GM18498 (cell line): ENCODE results near the gene SLC35E1.
A peak's percentile ranks its signal among the peaks of the same experiment; 100 is the strongest.

Source experiments
- ATAC-seq: cut with Tn5 transposase; IDR thresholded peaks from one replicate; pipeline ENCODE4 v1.9.1; 2021; ENCODE audit warnings: mild to moderate bottlenecking, moderate library complexity; ENCODE audit not compliant: unreplicated experiment

The SLC35E1 gene

DNA sequence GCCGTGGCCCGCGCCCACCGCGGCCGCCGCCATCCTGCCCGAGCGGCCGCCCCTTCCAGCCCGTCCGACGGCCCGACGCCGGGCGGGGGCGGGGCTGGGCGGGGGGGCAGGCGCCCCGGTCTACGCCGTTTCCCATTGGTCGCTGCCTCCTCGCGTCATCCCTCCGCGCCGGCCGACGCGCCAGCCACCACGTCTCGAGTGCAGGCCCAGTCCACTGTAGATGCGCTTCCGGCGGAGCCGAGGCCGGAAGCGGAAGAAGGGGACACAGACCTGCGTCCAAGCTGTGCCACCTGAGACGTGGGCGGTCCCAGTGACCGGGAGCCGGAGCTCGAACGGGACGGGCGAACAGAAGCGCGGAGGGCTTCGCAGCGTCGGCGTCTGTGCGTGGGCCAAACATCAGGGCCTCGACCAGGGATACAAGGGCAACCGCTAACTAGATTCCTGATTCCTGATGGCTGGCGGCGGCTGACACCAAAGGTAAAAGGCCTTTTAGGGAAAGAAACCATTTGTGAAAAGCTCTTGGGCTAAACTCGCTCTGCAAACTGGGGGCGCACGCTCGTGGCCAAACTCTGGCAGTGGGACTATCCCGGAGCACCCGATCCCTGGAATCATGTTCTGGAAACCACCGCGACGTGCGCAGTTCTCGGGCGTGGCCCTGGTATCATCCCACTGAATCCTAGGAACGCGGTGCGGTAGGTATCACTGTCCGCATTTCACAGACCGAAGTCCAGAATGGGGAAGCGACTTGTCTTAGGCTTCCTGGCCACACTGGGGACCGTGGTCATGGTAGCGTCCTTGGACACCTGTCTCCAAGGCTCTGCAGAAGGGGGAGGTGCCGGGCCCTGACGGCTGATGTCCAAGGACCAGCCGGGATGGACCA is at the start of gene SLC35E1:
TSS of gene SLC35E1 (minus strand) at position 84 of the 880 bp plus-strand sequence. CDS start at position 33, 51 bp downstream.
- ATAC-seq = peak; percentile 89

- ATAC-seq = no peak
These were observed 49.1 kb upstream of the SLC35E1 start for GRCh38 chr19:16621165-16621800.

- ATAC-seq = no peak
These were observed 48.4 kb upstream of the SLC35E1 start for GRCh38 chr19:16620584-16620983.

DNA sequence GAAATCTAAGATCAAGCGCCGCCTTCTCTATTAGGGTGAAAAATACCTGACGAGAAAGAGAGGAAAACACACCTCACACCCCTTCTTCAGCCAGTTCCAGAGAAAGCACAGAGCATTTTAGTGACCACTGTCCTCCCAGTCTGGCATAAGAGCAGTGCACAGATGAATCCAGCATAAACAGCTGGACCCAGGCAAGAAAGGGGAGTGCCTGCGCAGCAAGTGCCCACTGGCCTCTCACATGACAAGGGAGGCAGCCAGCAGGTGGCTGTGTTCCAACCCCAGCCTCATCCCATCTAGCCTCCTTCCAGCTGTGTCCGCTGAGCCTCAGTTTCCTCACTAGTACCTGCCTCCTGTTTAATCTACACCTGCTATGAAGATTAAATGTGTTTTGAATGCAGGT is 47.8 kb upstream of the SLC35E1 start:
- no peak for ATAC-seq

DNA sequence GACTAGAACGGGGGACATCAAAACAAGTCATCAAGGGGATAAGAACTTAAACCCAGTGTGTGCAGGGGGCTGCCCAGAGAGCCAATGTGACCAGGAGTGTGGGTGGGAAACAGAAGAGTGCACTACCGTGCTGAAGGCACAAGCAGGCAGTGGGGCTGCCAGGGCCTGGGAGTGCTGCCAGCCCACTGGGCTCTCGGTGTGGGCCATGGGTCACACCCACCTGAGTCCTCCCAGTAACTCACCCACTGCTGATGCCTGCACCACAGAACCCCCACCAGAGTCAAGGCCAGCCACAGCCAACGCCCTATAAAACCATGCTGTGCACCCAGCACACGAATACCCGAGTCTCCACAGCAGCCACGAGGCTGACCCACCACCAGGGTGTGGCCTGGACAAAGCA is 47.2 kb upstream of the SLC35E1 start:
- no peak for ATAC-seq

DNA sequence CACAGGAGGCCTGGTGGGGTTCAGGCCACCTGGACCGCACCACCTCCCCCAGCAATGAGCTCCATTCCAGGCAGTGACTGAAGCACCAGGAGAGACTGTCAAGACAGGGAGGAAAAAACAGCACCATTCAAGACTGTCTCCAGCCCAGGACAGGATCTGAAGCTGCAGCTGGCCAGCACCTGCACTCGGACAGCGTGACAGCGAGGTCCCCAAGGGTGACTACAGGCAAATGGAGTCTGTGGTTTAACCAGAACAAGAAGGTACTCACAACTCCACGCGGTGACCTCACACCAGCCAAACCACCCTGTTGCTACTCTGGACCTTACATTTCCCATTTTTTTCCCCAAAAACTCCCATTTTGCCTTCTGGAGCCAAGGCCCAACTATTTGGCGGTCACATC is 46.0 kb upstream of the SLC35E1 start:
- no peak for ATAC-seq

- ATAC-seq = no peak
These were observed 43.6 kb upstream of the SLC35E1 start for GRCh38 chr19:16615808-16616207.

GRCh38 chr19:16614941-16615340 is 42.7 kb upstream of the SLC35E1 start:
- ATAC-seq = no peak

DNA sequence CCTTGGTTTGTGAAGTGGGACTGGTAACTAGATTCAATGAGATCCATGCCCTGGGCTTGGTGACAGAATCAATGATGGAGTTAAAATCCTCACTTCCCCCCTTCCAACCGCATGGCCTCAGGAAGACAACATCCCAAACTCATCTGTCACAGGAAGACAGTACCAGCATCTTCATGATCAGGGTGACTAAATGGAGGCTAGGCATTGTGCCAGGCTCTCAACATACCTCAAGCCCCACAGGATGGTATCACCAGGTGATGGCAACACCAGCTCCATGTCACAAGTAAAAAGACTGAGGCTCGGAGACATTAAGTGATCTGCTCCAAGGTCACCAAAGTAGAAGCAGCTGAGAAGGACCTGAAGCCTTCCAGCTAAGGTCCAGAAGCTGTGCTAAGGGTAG is 41.6 kb upstream of the SLC35E1 start:
- ATAC-seq = no peak

DNA sequence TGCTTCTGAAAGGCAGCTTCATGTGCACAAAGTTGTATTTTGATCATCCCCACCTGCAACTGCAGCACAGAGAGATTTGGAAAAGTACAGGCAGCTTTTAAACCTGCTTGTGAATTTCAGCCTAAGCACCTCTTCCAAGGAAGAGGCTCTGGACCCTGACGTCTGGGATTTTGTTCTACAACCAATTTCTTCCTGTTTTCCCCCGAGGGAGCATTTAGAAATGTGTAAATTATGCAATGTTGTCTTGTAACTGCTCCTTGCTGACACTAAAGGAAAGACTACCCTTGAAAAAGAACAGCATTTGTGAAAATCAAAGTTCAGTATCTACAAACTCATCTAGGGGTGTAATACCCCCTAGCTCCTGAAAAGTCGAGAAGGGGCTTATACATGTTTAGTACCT is 40.4 kb upstream of the SLC35E1 start:
- ATAC-seq = no peak

- no peak for ATAC-seq
These were observed 38.9 kb upstream of the SLC35E1 start for GRCh38 chr19:16611121-16611520.

GRCh38 chr19:16609511-16610200 is 37.4 kb upstream of the SLC35E1 start:
- no peak for ATAC-seq

- ATAC-seq = no peak
These were observed 36.1 kb upstream of the SLC35E1 start for GRCh38 chr19:16608290-16608739.

GRCh38 chr19:16607819-16608218 is 35.6 kb upstream of the SLC35E1 start:
- no peak for ATAC-seq

GRCh38 chr19:16605553-16605994 is 33.4 kb upstream of the SLC35E1 start:
- ATAC-seq = no peak

GRCh38 chr19:16605115-16605514 is 32.9 kb upstream of the SLC35E1 start:
- no peak for ATAC-seq

- ATAC-seq = no peak
These were observed 32.4 kb upstream of the SLC35E1 start for GRCh38 chr19:16604615-16605014.

GRCh38 chr19:16603090-16603489 is 30.9 kb upstream of the SLC35E1 start:
- ATAC-seq = no peak

GRCh38 chr19:16601378-16602052 is 29.3 kb upstream of the SLC35E1 start:
- no peak for ATAC-seq

DNA sequence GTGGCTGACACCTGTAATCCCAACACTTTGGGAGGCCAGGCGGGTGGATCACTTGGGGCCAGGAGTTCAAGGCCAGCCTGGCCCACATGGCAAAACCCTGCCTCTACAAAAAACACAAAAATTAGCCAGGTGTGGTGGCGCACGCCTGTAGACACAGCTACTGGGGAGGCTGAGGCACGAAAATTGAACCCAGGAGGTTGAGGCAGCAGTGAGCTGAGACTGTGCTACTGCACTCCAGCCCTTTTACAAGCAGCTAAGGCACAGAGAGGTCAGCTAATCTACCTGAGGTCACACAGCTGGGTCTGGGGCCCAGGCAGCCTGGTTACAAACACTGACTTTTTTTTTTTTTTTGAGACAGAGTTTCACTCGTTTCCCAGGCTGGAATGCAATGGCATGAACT is 28.6 kb upstream of the SLC35E1 start:
- no peak for ATAC-seq
